HEK293 (cell line): ENCODE data around the gene SETD3.

Experiments
- CTCF ChIA-PET: fragments of 350-600 bp; formaldehyde crosslinking; extraction: SDS; loops from one replicate; lab custom pipeline; 2021; ENCODE audit warnings: antibody characterized with exemption; lab: Yijun Ruan, JAX
- POLR2A ChIA-PET: fragments of 300-600 bp; formaldehyde crosslinking; extraction: SDS; loops from one replicate; lab custom pipeline; 2020; ENCODE audit warnings: antibody characterized with exemption, inconsistent platforms; lab: Yijun Ruan, JAX
- H3K27ac ChIP-seq: fragments of 200-500 bp; sonication (Bioruptor generic); 2 replicates; pipeline ENCODE4 v1.5.1; 2014; ENCODE audit warnings: low read depth, low read length, control low read depth, inconsistent platforms; ENCODE audit errors: extremely low read depth
- H3K36me3 ChIP-seq, 2 experiments: fragments of 200-500 bp in 1 of 2; sonication (Bioruptor generic) in 1 of 2; 1 replicate in 1 of 2; 2 replicates in 1 of 2; pipeline ENCODE4 v1.5.1; 2014 to 2017; ENCODE audit warnings: inconsistent platforms in 2 of 2, low read length in 2 of 2; ENCODE audit not compliant: control insufficient read depth in 2 of 2, insufficient read depth in 1 of 2
- H3K4me1 ChIP-seq: fragments of 200-500 bp; sonication (Bioruptor generic); 2 replicates; pipeline ENCODE4 v1.5.1; 2014; ENCODE audit warnings: mild to moderate bottlenecking, low read length, inconsistent platforms; ENCODE audit not compliant: control insufficient read depth, insufficient read depth
- H3K4me3 ChIP-seq: 2 replicates; pipeline ENCODE4 v1.5.1; 2011; ENCODE audit warnings: low read depth, mild to moderate bottlenecking, control low read depth, low read length, moderate library complexity
- H3K9me3 ChIP-seq: fragments of 200-500 bp; sonication (Bioruptor generic); 2 replicates; pipeline ENCODE4 v1.5.1; 2014; ENCODE audit warnings: low read depth, low read length, inconsistent platforms; ENCODE audit not compliant: control insufficient read depth, insufficient read depth
- BCL6B ChIP-seq: fragments of 450-650 bp; formaldehyde crosslinking; IDR thresholded peaks from 2 replicates; pipeline ENCODE4 v1.5.1; 2017; ENCODE audit warnings: missing biosample characterization, missing genetic modification characterization
- GLIS2 ChIP-seq: fragments of 450-650 bp; formaldehyde crosslinking; IDR thresholded peaks from 2 replicates; pipeline ENCODE4 v1.5.1; 2016; ENCODE audit warnings: missing biosample characterization, missing genetic modification characterization
- HOXA7 ChIP-seq: sonication (generic); formaldehyde crosslinking; IDR thresholded peaks from 2 replicates; pipeline ENCODE4 v1.8.1; 2022; ENCODE audit warnings: missing genetic modification reagents, borderline replicate concordance
- KLF1 ChIP-seq: fragments of 450-650 bp; formaldehyde crosslinking; IDR thresholded peaks from 2 replicates; pipeline ENCODE4 v1.5.1; 2016; ENCODE audit warnings: missing biosample characterization, missing genetic modification characterization
- KLF8 ChIP-seq: fragments of 450-650 bp; formaldehyde crosslinking; IDR thresholded peaks from 2 replicates; pipeline ENCODE4 v1.5.1; 2016; ENCODE audit warnings: missing biosample characterization, missing genetic modification characterization
- SP7 ChIP-seq: fragments of 450-650 bp; formaldehyde crosslinking; IDR thresholded peaks from 2 replicates; pipeline ENCODE4 v1.5.1; 2016; ENCODE audit warnings: missing biosample characterization, missing genetic modification characterization
- YY2 ChIP-seq: fragments of 450-650 bp; formaldehyde crosslinking; IDR thresholded peaks from 2 replicates; pipeline ENCODE4 v1.5.1; 2016; ENCODE audit warnings: missing biosample characterization, missing genetic modification characterization
- ZNF10 ChIP-seq: fragments of 450-650 bp; formaldehyde crosslinking; IDR thresholded peaks from 2 replicates; pipeline ENCODE4 v1.5.1; 2017; ENCODE audit warnings: missing biosample characterization, missing genetic modification characterization
- ZNF114 ChIP-seq: fragments of 450-650 bp; formaldehyde crosslinking; IDR thresholded peaks from 2 replicates; pipeline ENCODE4 v1.5.0; 2017; ENCODE audit warnings: missing biosample characterization, missing genetic modification characterization
- ZNF133 ChIP-seq: fragments of 450-650 bp; formaldehyde crosslinking; IDR thresholded peaks from 2 replicates; pipeline ENCODE4 v1.5.1; 2016; ENCODE audit warnings: missing biosample characterization, missing genetic modification characterization
- ZNF239 ChIP-seq: fragments of 450-650 bp; formaldehyde crosslinking; IDR thresholded peaks from 2 replicates; pipeline ENCODE4 v1.5.1; 2016; ENCODE audit warnings: missing biosample characterization, missing genetic modification characterization
- ZNF354C ChIP-seq: fragments of 450-650 bp; formaldehyde crosslinking; IDR thresholded peaks from 2 replicates; pipeline ENCODE4 v1.5.1; 2016; ENCODE audit warnings: missing biosample characterization, missing genetic modification characterization, low read depth, borderline replicate concordance
- ZNF449 ChIP-seq: fragments of 450-650 bp; formaldehyde crosslinking; IDR thresholded peaks from 2 replicates; pipeline ENCODE4 v1.5.1; 2017; ENCODE audit warnings: missing biosample characterization, mild to moderate bottlenecking, missing genetic modification characterization, moderate library complexity
- ZNF548 ChIP-seq: fragments of 450-650 bp; formaldehyde crosslinking; IDR thresholded peaks from 2 replicates; pipeline ENCODE4 v1.5.1; 2016; ENCODE audit warnings: missing biosample characterization, missing genetic modification characterization
- ZNF561 ChIP-seq: fragments of 450-650 bp; IDR thresholded peaks from 2 replicates; pipeline ENCODE4 v1.5.1; 2018; ENCODE audit warnings: missing biosample characterization, missing genetic modification characterization, borderline replicate concordance
- ZNF610 ChIP-seq: fragments of 450-650 bp; formaldehyde crosslinking; IDR thresholded peaks from 2 replicates; pipeline ENCODE4 v1.5.1; 2016; ENCODE audit warnings: missing biosample characterization, missing genetic modification characterization, borderline replicate concordance
- ZNF621 ChIP-seq: fragments of 450-650 bp; formaldehyde crosslinking; IDR thresholded peaks from 2 replicates; pipeline ENCODE4 v1.5.1; 2017; ENCODE audit warnings: missing biosample characterization, missing genetic modification characterization
- ZNF654 ChIP-seq: fragments of 450-650 bp; formaldehyde crosslinking; IDR thresholded peaks from 2 replicates; pipeline ENCODE4 v1.5.1; 2016; ENCODE audit warnings: low read depth, missing biosample characterization, missing genetic modification characterization
- ZNF707 ChIP-seq: fragments of 450-650 bp; formaldehyde crosslinking; IDR thresholded peaks from 2 replicates; pipeline ENCODE4 v1.5.1; 2016; ENCODE audit warnings: missing biosample characterization, missing genetic modification characterization
- ZNF776 ChIP-seq: fragments of 450-650 bp; formaldehyde crosslinking; IDR thresholded peaks from 2 replicates; pipeline ENCODE4 v1.5.0; 2017; ENCODE audit warnings: missing biosample characterization, missing genetic modification characterization, borderline replicate concordance
- ZNF785 ChIP-seq: fragments of 450-650 bp; formaldehyde crosslinking; IDR thresholded peaks from 2 replicates; pipeline ENCODE4 v1.5.1; 2016; ENCODE audit warnings: missing biosample characterization, missing genetic modification characterization
- ZSCAN30 ChIP-seq: fragments of 450-650 bp; IDR thresholded peaks from 2 replicates; pipeline ENCODE4 v1.5.1; 2018; ENCODE audit warnings: missing biosample characterization, mild to moderate bottlenecking, missing genetic modification characterization, moderate library complexity
- TF ChIP-seq, protein P1 (sequence below): fragments of 450-650 bp; formaldehyde crosslinking; conservative IDR thresholded peaks from 2 replicates; pipeline ENCODE4 v1.5.1; 2016; ENCODE audit warnings: low read depth, missing biosample characterization, missing genetic modification characterization
- TF ChIP-seq, protein P2 (sequence below): fragments of 450-650 bp; formaldehyde crosslinking; IDR thresholded peaks from 2 replicates; pipeline ENCODE4 v1.5.1; 2016; ENCODE audit warnings: missing biosample characterization, missing genetic modification characterization, low read depth

The SETD3 gene

DNA sequence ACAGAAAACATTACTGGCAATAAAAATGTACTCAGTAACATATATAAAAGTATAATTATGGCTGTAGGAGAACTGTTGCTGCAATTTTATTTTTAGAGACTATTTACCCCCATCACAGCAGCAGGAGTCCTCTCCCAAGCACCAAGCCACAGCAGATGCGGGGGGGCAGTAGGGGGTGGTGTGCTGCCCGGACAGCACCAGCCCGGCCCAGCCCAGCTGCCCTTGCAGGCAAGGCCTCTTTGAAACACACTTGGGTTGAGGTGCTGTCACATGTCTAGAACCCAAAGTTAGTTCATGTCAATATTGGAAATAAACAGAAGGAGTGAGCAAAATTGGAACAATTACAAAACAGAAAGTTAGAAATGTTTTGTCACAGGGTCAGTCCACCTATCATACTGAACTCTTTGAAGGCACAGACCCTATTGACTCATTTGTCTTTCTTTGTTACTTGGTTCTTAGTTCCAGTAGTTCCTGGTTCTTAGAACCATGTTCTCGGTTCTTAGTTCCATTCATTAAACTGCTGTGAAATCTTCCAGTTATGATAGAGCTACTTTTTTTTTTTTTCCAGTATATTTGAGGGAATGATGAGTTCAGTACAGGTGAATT lies 23.3 kb upstream of the SETD3 start (continued):
- TF ChIP-seq, protein P1, sequence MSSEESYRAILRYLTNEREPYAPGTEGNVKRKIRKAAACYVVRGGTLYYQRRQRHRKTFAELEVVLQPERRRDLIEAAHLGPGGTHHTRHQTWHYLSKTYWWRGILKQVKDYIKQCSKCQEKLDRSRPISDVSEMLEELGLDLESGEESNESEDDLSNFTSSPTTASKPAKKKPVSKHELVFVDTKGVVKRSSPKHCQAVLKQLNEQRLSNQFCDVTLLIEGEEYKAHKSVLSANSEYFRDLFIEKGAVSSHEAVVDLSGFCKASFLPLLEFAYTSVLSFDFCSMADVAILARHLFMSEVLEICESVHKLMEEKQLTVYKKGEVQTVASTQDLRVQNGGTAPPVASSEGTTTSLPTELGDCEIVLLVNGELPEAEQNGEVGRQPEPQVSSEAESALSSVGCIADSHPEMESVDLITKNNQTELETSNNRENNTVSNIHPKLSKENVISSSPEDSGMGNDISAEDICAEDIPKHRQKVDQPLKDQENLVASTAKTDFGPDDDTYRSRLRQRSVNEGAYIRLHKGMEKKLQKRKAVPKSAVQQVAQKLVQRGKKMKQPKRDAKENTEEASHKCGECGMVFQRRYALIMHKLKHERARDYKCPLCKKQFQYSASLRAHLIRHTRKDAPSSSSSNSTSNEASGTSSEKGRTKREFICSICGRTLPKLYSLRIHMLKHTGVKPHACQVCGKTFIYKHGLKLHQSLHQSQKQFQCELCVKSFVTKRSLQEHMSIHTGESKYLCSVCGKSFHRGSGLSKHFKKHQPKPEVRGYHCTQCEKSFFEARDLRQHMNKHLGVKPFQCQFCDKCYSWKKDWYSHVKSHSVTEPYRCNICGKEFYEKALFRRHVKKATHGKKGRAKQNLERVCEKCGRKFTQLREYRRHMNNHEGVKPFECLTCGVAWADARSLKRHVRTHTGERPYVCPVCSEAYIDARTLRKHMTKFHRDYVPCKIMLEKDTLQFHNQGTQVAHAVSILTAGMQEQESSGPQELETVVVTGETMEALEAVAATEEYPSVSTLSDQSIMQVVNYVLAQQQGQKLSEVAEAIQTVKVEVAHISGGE (tag by site-specific recombination), result no peak
- no peak for TF ChIP-seq ZNF561 (tag by site-specific recombination)
- TF ChIP-seq ZNF239 (tag by site-specific recombination), result no peak
- TF ChIP-seq ZNF548 (tag by site-specific recombination), result no peak

GRCh38 chr14:99502989-99503421 lies 22.3 kb upstream of the SETD3 start:
- no peak overlapping the region for H3K4me3 ChIP-seq
- POLR2A ChIA-PET, result no interaction called here
- peaks cover 48 to 95% of the 10 kb centered on the region in 2 experiments for H3K36me3 ChIP-seq
- CTCF ChIA-PET, result no interaction called here
- H3K9me3 ChIP-seq, result no peaks in the 10 kb centered on the region
- no peaks in the 10 kb centered on the region for H3K4me1 ChIP-seq
- H3K27ac ChIP-seq, result no peak overlapping the region
- TF ChIP-seq ZNF621 (tag by site-specific recombination) (no peak), ZNF785 (tag by site-specific recombination) (no peak), ZNF114 (tag by site-specific recombination) (no peak), ZNF707 (tag by site-specific recombination) (no peak), SP7 (tag by site-specific recombination) (no peak), YY2 (no peak), BCL6B (no peak), ZNF654 (tag by site-specific recombination) (no peak), GLIS2 (no peak), ZSCAN30 (tag by site-specific recombination) (no peak), ZNF449 (tag by site-specific recombination) (no peak), ZNF10 (tag by site-specific recombination) (no peak), KLF8 (tag by site-specific recombination) (no peak), HOXA7 (CRISPR knock-in tag) (no peak), KLF1 (tag by site-specific recombination) (no peak), ZNF776 (no peak), ZNF133 (tag by site-specific recombination) (no peak), ZNF610 (tag by site-specific recombination) (no peak), ZNF354C (no peak)
- TF ChIP-seq, protein P2, sequence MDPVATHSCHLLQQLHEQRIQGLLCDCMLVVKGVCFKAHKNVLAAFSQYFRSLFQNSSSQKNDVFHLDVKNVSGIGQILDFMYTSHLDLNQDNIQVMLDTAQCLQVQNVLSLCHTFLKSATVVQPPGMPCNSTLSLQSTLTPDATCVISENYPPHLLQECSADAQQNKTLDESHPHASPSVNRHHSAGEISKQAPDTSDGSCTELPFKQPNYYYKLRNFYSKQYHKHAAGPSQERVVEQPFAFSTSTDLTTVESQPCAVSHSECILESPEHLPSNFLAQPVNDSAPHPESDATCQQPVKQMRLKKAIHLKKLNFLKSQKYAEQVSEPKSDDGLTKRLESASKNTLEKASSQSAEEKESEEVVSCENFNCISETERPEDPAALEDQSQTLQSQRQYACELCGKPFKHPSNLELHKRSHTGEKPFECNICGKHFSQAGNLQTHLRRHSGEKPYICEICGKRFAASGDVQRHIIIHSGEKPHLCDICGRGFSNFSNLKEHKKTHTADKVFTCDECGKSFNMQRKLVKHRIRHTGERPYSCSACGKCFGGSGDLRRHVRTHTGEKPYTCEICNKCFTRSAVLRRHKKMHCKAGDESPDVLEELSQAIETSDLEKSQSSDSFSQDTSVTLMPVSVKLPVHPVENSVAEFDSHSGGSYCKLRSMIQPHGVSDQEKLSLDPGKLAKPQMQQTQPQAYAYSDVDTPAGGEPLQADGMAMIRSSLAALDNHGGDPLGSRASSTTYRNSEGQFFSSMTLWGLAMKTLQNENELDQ, result no peak
